Thymus (tissue), 11 donors: Measurements from ENCODE around the gene ETV6. TPM values are rescaled to one million over a fixed set of nuclear protein-coding genes. Genes with fewer than 3 reads are reported as not detected.

Experiments used
- DNase-seq, 9 donors: peaks; one replicate each; pipeline ENCODE4 v3.0.0-alpha.2; 2013; ENCODE audit warnings: low spot score in 9 of 9, low read depth in 6 of 9, missing footprints in 1 of 9
- H3K27ac ChIP-seq, 2 donors: one replicate each; pipeline ENCODE4 v1.5.1; 2013; ENCODE audit warnings: control low read depth in 1 of 2, low read depth in 1 of 2, low read length in 1 of 2, mild to moderate bottlenecking in 1 of 2, moderate library complexity in 1 of 2
- H3K27me3 ChIP-seq, 2 donors: one replicate each; pipeline ENCODE4 v1.5.1; 2013; ENCODE audit warnings: low read length in 1 of 2; ENCODE audit not compliant: control insufficient read depth in 2 of 2, insufficient read depth in 1 of 2
- H3K36me3 ChIP-seq, 2 donors: one replicate each; pipeline ENCODE4 v1.5.1; 2013; ENCODE audit warnings: low read length in 1 of 2, mild to moderate bottlenecking in 1 of 2, moderate library complexity in 1 of 2; ENCODE audit not compliant: control insufficient read depth in 2 of 2, insufficient read depth in 2 of 2
- H3K4me1 ChIP-seq, 2 donors: one replicate each; pipeline ENCODE4 v1.5.1; 2013; ENCODE audit warnings: low read length in 2 of 2; ENCODE audit not compliant: control insufficient read depth in 2 of 2, insufficient read depth in 2 of 2
- H3K4me3 ChIP-seq, 2 donors: one replicate each; pipeline ENCODE4 v1.5.1; 2013; ENCODE audit warnings: low read length in 2 of 2, control low read depth in 1 of 2, mild to moderate bottlenecking in 1 of 2
- H3K9me3 ChIP-seq, 2 donors: one replicate each; pipeline ENCODE4 v1.5.1; 2013; ENCODE audit warnings: low read length in 1 of 2, mild to moderate bottlenecking in 1 of 2; ENCODE audit not compliant: control insufficient read depth in 2 of 2, insufficient read depth in 1 of 2
- WGBS: extraction: QIAGEN DNeasy Blood & Tissue Kit; methylation state at CpG from one replicate; pipeline ENCODE4 v1.1.7; 2013; 5-methylcytosine and 5-hydroxymethylcytosine counted together
- polyA plus RNA-seq: library from polyadenylated mRNA; stranded (reverse); fragments of 200-250 nt; gene quantifications from one replicate; pipeline ENCODE4 v1.2.3, GENCODE V29; 2013
- total RNA-seq: library from RNA; stranded (reverse); fragments of 120-200 nt; gene quantifications from one replicate; pipeline ENCODE4 v1.2.4, GENCODE V29; 2013
- donor health status: healthy.

ETV6 gene
- total and polyA plus RNA-seq, 2 donors: 15.0 to 18.3 TPM

- Histone ChIP-seq H3K4me1 (peaks cover 54 to 82% of the 10 kb centered on the region in 2 donors), H3K4me3 (no peak overlapping the region), H3K36me3 (peaks cover 0 to 19% of the 10 kb centered on the region in 2 donors), H3K27ac (peak overlapping the region in 1 of 2 donors; percentile 72), H3K9me3 (no peaks in the 10 kb centered on the region), H3K27me3 (no peaks in the 10 kb centered on the region)
- WGBS: 81% methylated on average over 6 of the region's 6 CpGs
- DNase-seq: no peak
These were observed 95.6 kb downstream of the ETV6 start for GRCh38 chr12:11745113-11745512.

- no peaks in the 10 kb centered on the region for H3K27me3 ChIP-seq
- H3K36me3 ChIP-seq: peaks cover 0 to 22% of the 10 kb centered on the region in 2 donors
- WGBS: 11% methylated on average over 8 of the region's 8 CpGs
- DNase-seq: peak in 1 of 9 donors; percentile 65
- H3K27ac ChIP-seq: peak overlapping the region; percentile 2 to 72
- H3K9me3 ChIP-seq: no peaks in the 10 kb centered on the region
- peaks cover 50 to 83% of the 10 kb centered on the region in 2 donors for H3K4me1 ChIP-seq
- H3K4me3 ChIP-seq: no peak overlapping the region
These were observed 96.7 kb downstream of the ETV6 start for GRCh38 chr12:11746024-11746771.

GRCh38 chr12:11746940-11747716 lies 97.7 kb downstream of the ETV6 start:
- no peaks in the 10 kb centered on the region for H3K27me3 ChIP-seq
- H3K36me3 ChIP-seq: peaks cover 0 to 25% of the 10 kb centered on the region in 2 donors
- no peaks in the 10 kb centered on the region for H3K9me3 ChIP-seq
- H3K27ac ChIP-seq: peak overlapping the region in 1 of 2 donors; percentile 72
- WGBS: 88% methylated on average over 7 of the region's 7 CpGs
- H3K4me1 ChIP-seq: peaks cover 47 to 85% of the 10 kb centered on the region in 2 donors
- H3K4me3 ChIP-seq: no peak overlapping the region
- no peak for DNase-seq

GRCh38 chr12:11747969-11748368 lies 98.5 kb downstream of the ETV6 start:
- Histone ChIP-seq H3K4me1 (peaks cover 52 to 90% of the 10 kb centered on the region in 2 donors), H3K27ac (peak overlapping the region in 1 of 2 donors; percentile 72), H3K36me3 (peaks cover 0 to 29% of the 10 kb centered on the region in 2 donors), H3K4me3 (no peak overlapping the region), H3K9me3 (no peaks in the 10 kb centered on the region), H3K27me3 (no peaks in the 10 kb centered on the region)
- DNase-seq: no peak
- 47% methylated on average over 3 of the region's 3 CpGs for WGBS

GRCh38 chr12:11748903-11749302 lies 99.4 kb downstream of the ETV6 start:
- no peaks in the 10 kb centered on the region for H3K9me3 ChIP-seq
- H3K4me3 ChIP-seq: no peak overlapping the region
- WGBS: 76% methylated on average over 6 of the region's 6 CpGs
- no peaks in the 10 kb centered on the region for H3K27me3 ChIP-seq
- no peak for DNase-seq
- peaks cover 4 to 35% of the 10 kb centered on the region in 2 donors for H3K36me3 ChIP-seq
- peaks cover 54 to 90% of the 10 kb centered on the region in 2 donors for H3K4me1 ChIP-seq
- H3K27ac ChIP-seq: peak overlapping the region in 1 of 2 donors; percentile 86

- Histone ChIP-seq H3K4me1 (peaks cover 52 to 90% of the 10 kb centered on the region in 2 donors), H3K9me3 (no peaks in the 10 kb centered on the region), H3K27me3 (no peaks in the 10 kb centered on the region), H3K27ac (peak overlapping the region; percentile 11 to 86), H3K4me3 (no peak overlapping the region), H3K36me3 (peaks cover 4 to 38% of the 10 kb centered on the region in 2 donors)
- peak in 1 of 9 donors; percentile 64 for DNase-seq
- 17% methylated on average over 11 of the region's 11 CpGs for WGBS
These were observed 100.6 kb downstream of the ETV6 start for GRCh38 chr12:11749943-11750690.

- no peaks in the 10 kb centered on the region for H3K9me3 ChIP-seq
- DNase-seq: no peak
- H3K27ac ChIP-seq: peak overlapping the region; percentile 57 to 86
- 76% methylated on average over 21 of the region's 21 CpGs for WGBS
- peaks cover 8 to 54% of the 10 kb centered on the region in 2 donors for H3K36me3 ChIP-seq
- peaks cover 44 to 90% of the 10 kb centered on the region in 2 donors for H3K4me1 ChIP-seq
- H3K4me3 ChIP-seq: no peak overlapping the region
- no peaks in the 10 kb centered on the region for H3K27me3 ChIP-seq
These were observed 103.1 kb downstream of the ETV6 start for GRCh38 chr12:11752403-11753149.

GRCh38 chr12:11753150-11753499 lies 103.7 kb downstream of the ETV6 start:
- WGBS: 6% methylated on average over 2 of the region's 2 CpGs

More at GRCh38 chr12:11753150-11753499, 103.7 kb downstream of the ETV6 start:
- Histone ChIP-seq H3K27ac (peak overlapping the region; percentile 3 to 86), H3K4me3 (no peak overlapping the region), H3K27me3 (no peaks in the 10 kb centered on the region), H3K36me3 (peaks cover 9 to 54% of the 10 kb centered on the region in 2 donors), H3K4me1 (peaks cover 49 to 91% of the 10 kb centered on the region in 2 donors), H3K9me3 (no peaks in the 10 kb centered on the region)
- DNase-seq: peak in 6 of 9 donors; percentile 57 to 89 (median 75)
